Measurements from ENCODE around the gene DUSP19. TPM values are rescaled to one million over a fixed set of nuclear protein-coding genes. Genes with fewer than 3 reads are reported as not detected.
A peak's percentile ranks its signal among the peaks of the same experiment; 100 is the strongest.
"Not testable (repeated sequence)": the region's sequence is repeated elsewhere in the genome, so short reads cannot be mapped to it uniquely, and the experiment has no call there.

Gene DUSP19
- total RNA-seq, 3 donors from 2014 or later = 1.2 to 2.5 (median 2.2) TPM

- not testable (repeated sequence) for H3K4me3 Mint-ChIP-seq, ATAC-seq
These were observed 30.9 kb upstream of the DUSP19 start for GRCh38 chr2:183047486-183048125.

GRCh38 chr2:183049420-183049819, 29.1 kb upstream of the DUSP19 start:
- Mint-ChIP-seq H3K27me3 (ENCODE audit: low read depth) (peaks cover 31% of the 10 kb centered on the region), H3K4me3 (no peak overlapping the region), H3K4me1 (ENCODE audit: low read depth) (no peaks in the 10 kb centered on the region), H3K9me3 (no peaks in the 10 kb centered on the region), H3K36me3 (ENCODE audit: insufficient read depth) (no peaks in the 10 kb centered on the region)
- ATAC-seq (no peak), DNase-seq (no peak)

More at GRCh38 chr2:183047486-183048125, 30.9 kb upstream of the DUSP19 start:
- H3K4me1 Mint-ChIP-seq (ENCODE audit: low read depth); DNase-seq; H3K36me3 Mint-ChIP-seq (ENCODE audit: insufficient read depth); H3K9me3 Mint-ChIP-seq: not testable (repeated sequence)
- peaks cover 37% of the 10 kb centered on the region for H3K27me3 Mint-ChIP-seq (ENCODE audit: low read depth)

GRCh38 chr2:183057333-183057985, 21.1 kb upstream of the DUSP19 start:
- no peaks in the 10 kb centered on the region for H3K9me3 Mint-ChIP-seq
- peaks cover 2% of the 10 kb centered on the region for H3K4me1 Mint-ChIP-seq (ENCODE audit: low read depth)
- no peak for DNase-seq
- H3K4me3 Mint-ChIP-seq = no peak overlapping the region
- H3K36me3 Mint-ChIP-seq (ENCODE audit: insufficient read depth) = no peaks in the 10 kb centered on the region
- peaks cover 20% of the 10 kb centered on the region for H3K27me3 Mint-ChIP-seq (ENCODE audit: low read depth)
- no peak for ATAC-seq

GRCh38 chr2:183059561-183059960, 19.0 kb upstream of the DUSP19 start:
- H3K36me3 Mint-ChIP-seq (ENCODE audit: insufficient read depth) = no peaks in the 10 kb centered on the region
- H3K27me3 Mint-ChIP-seq (ENCODE audit: low read depth) = peaks cover 21% of the 10 kb centered on the region
- H3K4me1 Mint-ChIP-seq (ENCODE audit: low read depth) = peaks cover 2% of the 10 kb centered on the region
- ATAC-seq (peak; percentile 48 to 51), DNase-seq (no peak)
- H3K4me3 Mint-ChIP-seq = no peak overlapping the region
- H3K9me3 Mint-ChIP-seq = no peaks in the 10 kb centered on the region

- no peak for ATAC-seq
- no peak for DNase-seq
- Mint-ChIP-seq H3K4me1 (ENCODE audit: low read depth) (peaks cover 2% of the 10 kb centered on the region), H3K36me3 (ENCODE audit: insufficient read depth) (no peaks in the 10 kb centered on the region), H3K4me3 (no peak overlapping the region), H3K27me3 (ENCODE audit: low read depth) (peaks cover 21% of the 10 kb centered on the region), H3K9me3 (no peaks in the 10 kb centered on the region)
These were observed 17.8 kb upstream of the DUSP19 start for GRCh38 chr2:183060571-183061231.

GRCh38 chr2:183063083-183063482, 15.5 kb upstream of the DUSP19 start:
- Mint-ChIP-seq H3K4me1 (ENCODE audit: low read depth) (peaks cover 2% of the 10 kb centered on the region), H3K27me3 (ENCODE audit: low read depth) (peaks cover 25% of the 10 kb centered on the region), H3K36me3 (ENCODE audit: insufficient read depth) (no peaks in the 10 kb centered on the region), H3K9me3 (no peaks in the 10 kb centered on the region), H3K4me3 (no peak overlapping the region)
- ATAC-seq = no peak
- no peak for DNase-seq

- ATAC-seq (no peak), DNase-seq (no peak)
- no peaks in the 10 kb centered on the region for H3K36me3 Mint-ChIP-seq (ENCODE audit: insufficient read depth)
- peaks cover 19% of the 10 kb centered on the region for H3K27me3 Mint-ChIP-seq (ENCODE audit: low read depth)
- H3K4me3 Mint-ChIP-seq = no peak overlapping the region
- no peaks in the 10 kb centered on the region for H3K4me1 Mint-ChIP-seq (ENCODE audit: low read depth)
- no peaks in the 10 kb centered on the region for H3K9me3 Mint-ChIP-seq
These were observed 10.0 kb upstream of the DUSP19 start for GRCh38 chr2:183068561-183068960.

GRCh38 chr2:183069174-183069573, 9.4 kb upstream of the DUSP19 start:
- Mint-ChIP-seq H3K36me3 (ENCODE audit: insufficient read depth) (no peaks in the 10 kb centered on the region), H3K4me1 (ENCODE audit: low read depth) (no peaks in the 10 kb centered on the region)

GRCh38 chr2:183070942-183071844, 7.4 kb upstream of the DUSP19 start:
- ATAC-seq = no peak
- H3K36me3 Mint-ChIP-seq (ENCODE audit: insufficient read depth) = no peaks in the 10 kb centered on the region
- no peak for DNase-seq

More at GRCh38 chr2:183069174-183069573, 9.4 kb upstream of the DUSP19 start:
- no peak for ATAC-seq
- H3K4me3 Mint-ChIP-seq = no peak overlapping the region
- H3K9me3 Mint-ChIP-seq = no peaks in the 10 kb centered on the region
- DNase-seq = no peak
- H3K27me3 Mint-ChIP-seq (ENCODE audit: low read depth) = peaks cover 16% of the 10 kb centered on the region

GRCh38 chr2:183072177-183072576, 6.4 kb upstream of the DUSP19 start:
- Mint-ChIP-seq H3K9me3 (no peaks in the 10 kb centered on the region), H3K4me1 (ENCODE audit: low read depth) (no peaks in the 10 kb centered on the region), H3K4me3 (no peak overlapping the region), H3K36me3 (ENCODE audit: insufficient read depth) (no peaks in the 10 kb centered on the region), H3K27me3 (ENCODE audit: low read depth) (peaks cover 10% of the 10 kb centered on the region)
- no peak for DNase-seq
- no peak for ATAC-seq

More at GRCh38 chr2:183070942-183071844, 7.4 kb upstream of the DUSP19 start:
- no peak overlapping the region for H3K4me3 Mint-ChIP-seq
- H3K9me3 Mint-ChIP-seq = no peaks in the 10 kb centered on the region
- H3K27me3 Mint-ChIP-seq (ENCODE audit: low read depth) = peaks cover 14% of the 10 kb centered on the region
- no peaks in the 10 kb centered on the region for H3K4me1 Mint-ChIP-seq (ENCODE audit: low read depth)

- H3K27me3 Mint-ChIP-seq (ENCODE audit: low read depth) = no peaks in the 10 kb centered on the region
- peak; percentile 38 to 39 for ATAC-seq
- H3K4me3 Mint-ChIP-seq = peak overlapping the region; percentile 89
- H3K9me3 Mint-ChIP-seq = no peaks in the 10 kb centered on the region
- DNase-seq = no peak
- peaks cover 9% of the 10 kb centered on the region for H3K4me1 Mint-ChIP-seq (ENCODE audit: low read depth)
- H3K36me3 Mint-ChIP-seq (ENCODE audit: insufficient read depth) = no peaks in the 10 kb centered on the region
These were observed 434 bp upstream of the DUSP19 start for GRCh38 chr2:183078163-183078463.

- ATAC-seq (peak; percentile 21 to 35), DNase-seq (no peak)
- Mint-ChIP-seq H3K27me3 (ENCODE audit: low read depth) (no peaks in the 10 kb centered on the region), H3K4me1 (ENCODE audit: low read depth) (peaks cover 9% of the 10 kb centered on the region), H3K4me3 (peak overlapping the region; percentile 89), H3K36me3 (ENCODE audit: insufficient read depth) (no peaks in the 10 kb centered on the region), H3K9me3 (no peaks in the 10 kb centered on the region)
These were observed 710 bp downstream of the DUSP19 start for GRCh38 chr2:183079139-183079775.

GRCh38 chr2:183081911-183082310, 3.4 kb downstream of the DUSP19 start:
- peaks cover 9% of the 10 kb centered on the region for H3K4me1 Mint-ChIP-seq (ENCODE audit: low read depth)
- no peaks in the 10 kb centered on the region for H3K36me3 Mint-ChIP-seq (ENCODE audit: insufficient read depth)
- ATAC-seq (no peak), DNase-seq (no peak)
- no peaks in the 10 kb centered on the region for H3K27me3 Mint-ChIP-seq (ENCODE audit: low read depth)
- H3K4me3 Mint-ChIP-seq = no peak overlapping the region
- no peaks in the 10 kb centered on the region for H3K9me3 Mint-ChIP-seq

GRCh38 chr2:183088061-183088460, 9.5 kb downstream of the DUSP19 start:
- H3K36me3 Mint-ChIP-seq (ENCODE audit: insufficient read depth) = peaks cover 6% of the 10 kb centered on the region
- H3K4me1 Mint-ChIP-seq (ENCODE audit: low read depth) = no peaks in the 10 kb centered on the region
- no peaks in the 10 kb centered on the region for H3K9me3 Mint-ChIP-seq
- DNase-seq (no peak), ATAC-seq (no peak)
- H3K27me3 Mint-ChIP-seq (ENCODE audit: low read depth) = no peaks in the 10 kb centered on the region
- H3K4me3 Mint-ChIP-seq = no peak overlapping the region
